HEK293 (cell line): ENCODE results near the gene ADK.

ENCODE experiments used
- CTCF ChIA-PET: fragments of 350-600 bp; formaldehyde crosslinking; extraction: SDS; loops from one replicate; lab custom pipeline; 2021; ENCODE audit warnings: antibody characterized with exemption; lab: Yijun Ruan, JAX
- POLR2A ChIA-PET: fragments of 300-600 bp; formaldehyde crosslinking; extraction: SDS; loops from one replicate; lab custom pipeline; 2020; ENCODE audit warnings: antibody characterized with exemption, inconsistent platforms; lab: Yijun Ruan, JAX
- H3K27ac ChIP-seq: fragments of 200-500 bp; sonication (Bioruptor generic); 2 replicates; pipeline ENCODE4 v1.5.1; 2014; ENCODE audit warnings: low read depth, low read length, control low read depth, inconsistent platforms; ENCODE audit errors: extremely low read depth
- H3K36me3 ChIP-seq, 2 experiments: fragments of 200-500 bp in 1 of 2; sonication (Bioruptor generic) in 1 of 2; 1 replicate in 1 of 2; 2 replicates in 1 of 2; pipeline ENCODE4 v1.5.1; 2014 to 2017; ENCODE audit warnings: inconsistent platforms in 2 of 2, low read length in 2 of 2; ENCODE audit not compliant: control insufficient read depth in 2 of 2, insufficient read depth in 1 of 2
- H3K4me1 ChIP-seq: fragments of 200-500 bp; sonication (Bioruptor generic); 2 replicates; pipeline ENCODE4 v1.5.1; 2014; ENCODE audit warnings: mild to moderate bottlenecking, low read length, inconsistent platforms; ENCODE audit not compliant: control insufficient read depth, insufficient read depth
- H3K4me3 ChIP-seq: 2 replicates; pipeline ENCODE4 v1.5.1; 2011; ENCODE audit warnings: low read depth, mild to moderate bottlenecking, control low read depth, low read length, moderate library complexity
- H3K9me3 ChIP-seq: fragments of 200-500 bp; sonication (Bioruptor generic); 2 replicates; pipeline ENCODE4 v1.5.1; 2014; ENCODE audit warnings: low read depth, low read length, inconsistent platforms; ENCODE audit not compliant: control insufficient read depth, insufficient read depth
- ELK4 ChIP-seq: IDR thresholded peaks from 2 replicates; pipeline ENCODE4 v1.6.1; 2011; ENCODE audit warnings: mild to moderate bottlenecking, low read depth, low read length, borderline replicate concordance
- HOXA7 ChIP-seq: sonication (generic); formaldehyde crosslinking; IDR thresholded peaks from 2 replicates; pipeline ENCODE4 v1.8.1; 2022; ENCODE audit warnings: missing genetic modification reagents, borderline replicate concordance
- MZF1 ChIP-seq: fragments of 450-650 bp; formaldehyde crosslinking; IDR thresholded peaks from 2 replicates; pipeline ENCODE4 v1.5.1; 2017; ENCODE audit warnings: missing biosample characterization, missing genetic modification characterization, borderline replicate concordance
- ZBTB6 ChIP-seq: fragments of 450-650 bp; formaldehyde crosslinking; IDR thresholded peaks from 2 replicates; pipeline ENCODE4 v1.5.1; 2017; ENCODE audit warnings: missing biosample characterization, missing genetic modification characterization
- ZBTB7A ChIP-seq: fragments of 450-650 bp; formaldehyde crosslinking; IDR thresholded peaks from 2 replicates; pipeline ENCODE4 v1.5.1; 2016; ENCODE audit warnings: low read depth, missing biosample characterization, missing genetic modification characterization
- ZIC2 ChIP-seq: fragments of 450-650 bp; formaldehyde crosslinking; IDR thresholded peaks from 2 replicates; pipeline ENCODE4 v1.5.1; 2016; ENCODE audit warnings: missing biosample characterization, missing genetic modification characterization
- ZNF132 ChIP-seq: fragments of 450-650 bp; formaldehyde crosslinking; IDR thresholded peaks from 2 replicates; pipeline ENCODE4 v1.5.1; 2017; ENCODE audit warnings: missing biosample characterization, missing genetic modification characterization, borderline replicate concordance
- ZNF133 ChIP-seq: fragments of 450-650 bp; formaldehyde crosslinking; IDR thresholded peaks from 2 replicates; pipeline ENCODE4 v1.5.1; 2016; ENCODE audit warnings: missing biosample characterization, missing genetic modification characterization
- ZNF211 ChIP-seq: fragments of 450-650 bp; formaldehyde crosslinking; IDR thresholded peaks from 2 replicates; pipeline ENCODE4 v1.5.1; 2016; ENCODE audit warnings: low read depth, missing biosample characterization, missing genetic modification characterization
- ZNF266 ChIP-seq: fragments of 450-650 bp; formaldehyde crosslinking; IDR thresholded peaks from 2 replicates; pipeline ENCODE4 v1.5.1; 2016; ENCODE audit warnings: missing biosample characterization, missing genetic modification characterization, low read depth
- ZNF514 ChIP-seq: fragments of 450-650 bp; formaldehyde crosslinking; IDR thresholded peaks from 2 replicates; pipeline ENCODE4 v1.5.1; 2016; ENCODE audit warnings: missing biosample characterization, missing genetic modification characterization
- ZNF623 ChIP-seq: fragments of 450-650 bp; formaldehyde crosslinking; IDR thresholded peaks from 2 replicates; pipeline ENCODE4 v1.5.1; 2016; ENCODE audit warnings: missing biosample characterization, missing genetic modification characterization
- ZNF677 ChIP-seq: fragments of 450-650 bp; IDR thresholded peaks from 2 replicates; pipeline ENCODE4 v1.5.0; 2018; ENCODE audit warnings: missing biosample characterization, mild to moderate bottlenecking, missing genetic modification characterization, moderate library complexity
- ZNF768 ChIP-seq: fragments of 450-650 bp; formaldehyde crosslinking; IDR thresholded peaks from 2 replicates; pipeline ENCODE4 v1.5.1; 2018; ENCODE audit warnings: missing biosample characterization, mild to moderate bottlenecking, missing genetic modification characterization
- ZSCAN16 ChIP-seq: fragments of 450-650 bp; formaldehyde crosslinking; IDR thresholded peaks from 2 replicates; pipeline ENCODE4 v1.5.1; 2016; ENCODE audit warnings: missing biosample characterization, missing genetic modification characterization
- TF ChIP-seq, protein P1 (sequence below): fragments of 450-650 bp; formaldehyde crosslinking; IDR thresholded peaks from 2 replicates; pipeline ENCODE4 v1.5.1; 2016; ENCODE audit warnings: missing biosample characterization, missing genetic modification characterization
- TF ChIP-seq, protein P2 (sequence below): fragments of 450-650 bp; formaldehyde crosslinking; conservative IDR thresholded peaks from 2 replicates; pipeline ENCODE4 v1.5.1; 2016; ENCODE audit warnings: low read depth, missing biosample characterization, missing genetic modification characterization

Gene ADK

DNA sequence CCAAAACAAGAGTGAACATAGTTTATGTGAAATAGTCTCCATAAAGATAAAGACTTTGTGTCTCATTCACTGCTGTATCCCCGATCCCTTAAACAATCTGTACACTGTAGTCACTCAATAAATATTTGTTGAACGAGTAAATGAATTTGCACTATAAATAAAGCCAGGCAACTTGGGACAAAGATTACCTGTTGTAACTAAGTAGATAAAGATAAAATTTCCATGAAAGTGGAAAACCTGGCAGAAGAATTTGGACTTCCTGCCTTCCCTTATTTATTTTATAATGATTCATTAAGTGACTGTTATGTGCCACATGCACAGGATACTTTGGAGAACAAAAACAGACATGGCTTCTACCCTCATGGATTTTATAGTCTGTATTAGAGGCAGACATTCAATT, 397.7 kb downstream of the ADK start (continued):
- TF ChIP-seq ELK4, result no peak
- no peak for TF ChIP-seq ZBTB6
- TF ChIP-seq, protein P1, sequence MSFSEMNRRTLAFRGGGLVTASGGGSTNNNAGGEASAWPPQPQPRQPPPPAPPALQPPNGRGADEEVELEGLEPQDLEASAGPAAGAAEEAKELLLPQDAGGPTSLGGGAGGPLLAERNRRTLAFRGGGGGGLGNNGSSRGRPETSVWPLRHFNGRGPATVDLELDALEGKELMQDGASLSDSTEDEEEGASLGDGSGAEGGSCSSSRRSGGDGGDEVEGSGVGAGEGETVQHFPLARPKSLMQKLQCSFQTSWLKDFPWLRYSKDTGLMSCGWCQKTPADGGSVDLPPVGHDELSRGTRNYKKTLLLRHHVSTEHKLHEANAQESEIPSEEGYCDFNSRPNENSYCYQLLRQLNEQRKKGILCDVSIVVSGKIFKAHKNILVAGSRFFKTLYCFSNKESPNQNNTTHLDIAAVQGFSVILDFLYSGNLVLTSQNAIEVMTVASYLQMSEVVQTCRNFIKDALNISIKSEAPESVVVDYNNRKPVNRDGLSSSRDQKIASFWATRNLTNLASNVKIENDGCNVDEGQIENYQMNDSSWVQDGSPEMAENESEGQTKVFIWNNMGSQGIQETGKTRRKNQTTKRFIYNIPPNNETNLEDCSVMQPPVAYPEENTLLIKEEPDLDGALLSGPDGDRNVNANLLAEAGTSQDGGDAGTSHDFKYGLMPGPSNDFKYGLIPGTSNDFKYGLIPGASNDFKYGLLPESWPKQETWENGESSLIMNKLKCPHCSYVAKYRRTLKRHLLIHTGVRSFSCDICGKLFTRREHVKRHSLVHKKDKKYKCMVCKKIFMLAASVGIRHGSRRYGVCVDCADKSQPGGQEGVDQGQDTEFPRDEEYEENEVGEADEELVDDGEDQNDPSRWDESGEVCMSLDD (tag by site-specific recombination), result no peak
- TF ChIP-seq ZNF623 (tag by site-specific recombination), result no peak
- no peak for TF ChIP-seq ZBTB7A (tag by site-specific recombination)
- no peak for TF ChIP-seq ZNF768 (tag by site-specific recombination)
- TF ChIP-seq ZIC2, result no peak

DNA sequence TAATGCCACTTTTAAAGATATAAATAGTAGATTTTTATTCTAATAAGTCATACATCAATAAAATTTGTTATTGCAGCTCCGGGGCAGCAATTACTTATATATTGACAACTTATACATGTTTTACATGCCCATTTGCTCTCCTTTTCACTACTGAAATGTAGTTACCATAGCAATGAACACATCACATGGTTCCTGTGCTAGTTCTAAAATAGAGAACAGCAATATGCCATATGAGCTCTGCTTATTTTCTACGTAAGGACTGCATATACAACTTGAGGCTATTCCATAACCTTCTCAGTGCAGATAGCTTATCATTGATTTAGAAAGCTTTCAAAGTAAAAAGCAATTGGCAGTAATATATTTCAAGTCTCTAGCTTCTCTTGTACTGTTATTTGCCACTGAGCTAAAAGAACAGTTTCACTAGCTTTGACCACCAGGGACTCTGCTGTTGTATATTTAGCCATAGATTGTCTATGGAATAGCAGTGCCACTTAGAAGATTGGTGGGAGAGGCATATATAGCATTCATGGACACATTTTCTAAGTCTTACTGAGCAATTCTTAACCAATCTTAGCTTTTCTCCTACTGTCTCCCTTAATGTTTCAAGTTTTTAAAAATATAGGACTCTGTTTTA, 405.2 kb downstream of the ADK start:
- POLR2A ChIA-PET, result no interaction called here
- no peak for TF ChIP-seq ZNF211 (tag by site-specific recombination)
- TF ChIP-seq ZNF133, result no peak
- no peak for TF ChIP-seq ZNF514
- TF ChIP-seq, all 188 proteins: peak for 0
- Histone ChIP-seq H3K4me1 (no peaks in the 10 kb centered on the region), H3K9me3 (no peaks in the 10 kb centered on the region), H3K27ac (0 out of 2 replicates have a peak overlapping the region, but pooled peaks have one; percentile 3), H3K36me3 (no peaks in the 10 kb centered on the region), H3K4me3 (no peak overlapping the region)
- CTCF ChIA-PET, result interaction anchor here (0.7 kb wide), 1 partner anchor 92 kb away, joined by 3 read pairs; no protein-coding TSS in a partner anchor

DNA sequence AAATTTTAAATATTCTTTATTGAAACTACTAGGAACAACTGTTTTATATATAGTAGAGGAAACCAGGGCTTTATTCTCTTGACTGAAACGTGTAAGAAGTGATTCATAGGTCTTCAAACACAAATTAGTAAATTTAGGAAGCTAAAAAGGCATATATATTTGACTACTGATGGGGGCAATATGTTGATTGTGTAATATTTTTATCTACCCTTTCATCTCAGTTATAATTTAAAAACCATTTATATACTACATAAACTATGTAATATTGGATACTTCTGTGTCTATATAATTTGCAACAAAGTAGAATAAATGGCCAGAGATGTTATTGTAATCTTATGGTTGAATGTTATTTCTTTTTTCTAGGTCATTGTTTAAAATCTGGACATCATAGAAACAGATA, 406.1 kb downstream of the ADK start:
- no peaks in the 10 kb centered on the region; the same call in 1 of the 2 replicates for H3K4me1 ChIP-seq
- CTCF ChIA-PET, result no interaction called here

More for the DNA sequence above, 406.1 kb downstream of the ADK start:
- no peaks in the 10 kb centered on the region for H3K9me3 ChIP-seq
- TF ChIP-seq MZF1 (tag by site-specific recombination), result no peak
- TF ChIP-seq ZNF132, result no peak
- TF ChIP-seq, protein P2, sequence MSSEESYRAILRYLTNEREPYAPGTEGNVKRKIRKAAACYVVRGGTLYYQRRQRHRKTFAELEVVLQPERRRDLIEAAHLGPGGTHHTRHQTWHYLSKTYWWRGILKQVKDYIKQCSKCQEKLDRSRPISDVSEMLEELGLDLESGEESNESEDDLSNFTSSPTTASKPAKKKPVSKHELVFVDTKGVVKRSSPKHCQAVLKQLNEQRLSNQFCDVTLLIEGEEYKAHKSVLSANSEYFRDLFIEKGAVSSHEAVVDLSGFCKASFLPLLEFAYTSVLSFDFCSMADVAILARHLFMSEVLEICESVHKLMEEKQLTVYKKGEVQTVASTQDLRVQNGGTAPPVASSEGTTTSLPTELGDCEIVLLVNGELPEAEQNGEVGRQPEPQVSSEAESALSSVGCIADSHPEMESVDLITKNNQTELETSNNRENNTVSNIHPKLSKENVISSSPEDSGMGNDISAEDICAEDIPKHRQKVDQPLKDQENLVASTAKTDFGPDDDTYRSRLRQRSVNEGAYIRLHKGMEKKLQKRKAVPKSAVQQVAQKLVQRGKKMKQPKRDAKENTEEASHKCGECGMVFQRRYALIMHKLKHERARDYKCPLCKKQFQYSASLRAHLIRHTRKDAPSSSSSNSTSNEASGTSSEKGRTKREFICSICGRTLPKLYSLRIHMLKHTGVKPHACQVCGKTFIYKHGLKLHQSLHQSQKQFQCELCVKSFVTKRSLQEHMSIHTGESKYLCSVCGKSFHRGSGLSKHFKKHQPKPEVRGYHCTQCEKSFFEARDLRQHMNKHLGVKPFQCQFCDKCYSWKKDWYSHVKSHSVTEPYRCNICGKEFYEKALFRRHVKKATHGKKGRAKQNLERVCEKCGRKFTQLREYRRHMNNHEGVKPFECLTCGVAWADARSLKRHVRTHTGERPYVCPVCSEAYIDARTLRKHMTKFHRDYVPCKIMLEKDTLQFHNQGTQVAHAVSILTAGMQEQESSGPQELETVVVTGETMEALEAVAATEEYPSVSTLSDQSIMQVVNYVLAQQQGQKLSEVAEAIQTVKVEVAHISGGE, result no peak
- no peak for TF ChIP-seq ZSCAN16 (tag by site-specific recombination)
- TF ChIP-seq ZNF266 (tag by site-specific recombination), result no peak
- TF ChIP-seq ZNF677 (tag by site-specific recombination), result no peak
- no peak for TF ChIP-seq HOXA7 (CRISPR knock-in tag)
- H3K36me3 ChIP-seq, result no peaks in the 10 kb centered on the region
- no peak overlapping the region for H3K4me3 ChIP-seq
- POLR2A ChIA-PET, result no interaction called here
- no peak overlapping the region for H3K27ac ChIP-seq
